CD4-positive, alpha-beta T cell (primary cell): Measurements from ENCODE around the gene PARD6G. TPM values are rescaled to one million over a fixed set of nuclear protein-coding genes. Genes with fewer than 3 reads are reported as not detected.

Source experiments
- ATAC-seq: fragments of 200-7000 bp; cut with Tn5 transposase; one replicate; pipeline ENCODE4 v1.10.0; 2022; ENCODE audit warnings: mild to moderate bottlenecking; ENCODE audit not compliant: poor library complexity
- CTCF ChIA-PET: fragments of 350-600 bp; sonication (Branson Sonifier 250); formaldehyde crosslinking; loops from one replicate; lab custom pipeline; 2021; ENCODE audit warnings: antibody characterized with exemption, inconsistent platforms; lab: Charles Lee
- POLR2A ChIA-PET: fragments of 350-600 bp; sonication (Branson Sonifier 250); formaldehyde crosslinking; loops from one replicate; lab custom pipeline; 2021; ENCODE audit warnings: antibody characterized with exemption, inconsistent platforms; lab: Charles Lee
- DNase-seq, 14 experiments: peaks; one replicate each; pipeline ENCODE4 v3.0.0-alpha.2; 2013 to 2020; ENCODE audit warnings: mixed read lengths in 2 of 14
- H3K27ac ChIP-seq, 2 donors: one replicate each; pipeline versions ENCODE4 v1.5.1 to v1.7.0; 2013; ENCODE audit warnings: low read length in 2 of 2, low read depth in 1 of 2, mild to moderate bottlenecking in 1 of 2
- H3K27me3 ChIP-seq, 2 experiments: 1 replicate in 1 of 2; 2 replicates in 1 of 2; pipeline versions ENCODE4 v1.6.1 to v1.7.0; 2013; ENCODE audit warnings: low read length in 2 of 2, control low read depth in 1 of 2, mild to moderate bottlenecking in 1 of 2, moderate library complexity in 1 of 2; ENCODE audit not compliant: insufficient read depth in 2 of 2, control insufficient read depth in 1 of 2
- H3K36me3 ChIP-seq: one replicate; pipeline ENCODE4 v1.6.1; 2013; ENCODE audit warnings: low read length, control low read depth; ENCODE audit not compliant: insufficient read depth
- H3K4me1 ChIP-seq: one replicate; pipeline ENCODE4 v1.6.1; 2013; ENCODE audit warnings: low read length, control low read depth; ENCODE audit not compliant: insufficient read depth
- H3K4me3 ChIP-seq: one replicate; pipeline ENCODE4 v1.5.1; 2013; ENCODE audit warnings: mild to moderate bottlenecking, low read length, moderate library complexity
- H3K9me3 ChIP-seq, 2 experiments: 1 replicate in 1 of 2; 2 replicates in 1 of 2; pipeline versions ENCODE4 v1.6.1 to v1.7.0; 2013; ENCODE audit warnings: low read length in 2 of 2, mild to moderate bottlenecking in 2 of 2, control low read depth in 1 of 2, moderate library complexity in 1 of 2; ENCODE audit not compliant: control insufficient read depth in 1 of 2, insufficient read depth in 1 of 2
- H3K27ac Mint-ChIP-seq: one replicate; pipeline ENCODE4 v1.8.0; 2020; ENCODE audit warnings: mixed read lengths
- H3K27me3 Mint-ChIP-seq: one replicate; pipeline ENCODE4 v1.8.0; 2021; ENCODE audit warnings: mixed read lengths
- H3K36me3 Mint-ChIP-seq: one replicate; pipeline ENCODE4 v1.8.0; 2021; ENCODE audit warnings: low read depth, mixed read lengths
- H3K4me1 Mint-ChIP-seq: one replicate; pipeline ENCODE4 v1.8.0; 2021; ENCODE audit warnings: low read depth, mixed read lengths
- H3K4me3 Mint-ChIP-seq: one replicate; pipeline ENCODE4 v1.8.0; 2020; ENCODE audit warnings: mild to moderate bottlenecking, mixed read lengths
- H3K9me3 Mint-ChIP-seq: one replicate; pipeline ENCODE4 v1.8.0; 2020; ENCODE audit warnings: mixed read lengths
- CTCF ChIP-seq: fragments of 200-600 bp; IDR thresholded peaks from one replicate; pipeline ENCODE4 v1.8.0; 2022; ENCODE audit warnings: antibody characterized with exemption, mild to moderate bottlenecking
- intact Hi-C, 2 experiments: fragments of 100-400 bp; cut with DNase I in 1 of 2; cut with micrococcal nuclease in 1 of 2; formaldehyde crosslinking; loops; one replicate each; pipeline versions ENCODE4 v1.15.1 to v1.9.0; 2023 to 2025; cut with DNase I, micrococcal nuclease
- total RNA-seq, 174 experiments: library from RNA in 2 of 174; stranded (reverse) in 2 of 174; gene quantifications; one replicate each; pipeline ENCODE4 v1.2.3 and lab custom pipeline; 2021 to 2026

The PARD6G gene
- total RNA-seq, 2 experiments from 2014 or later = 0.38 to 1.1 TPM

GRCh38 chr18:80251700-80252099 is 4.4 kb upstream of the PARD6G start:
- Mint-ChIP-seq H3K27me3 (peaks cover 38% of the 10 kb centered on the region), H3K27ac (no peak overlapping the region), H3K4me3 (no peak overlapping the region), H3K36me3 (no peaks in the 10 kb centered on the region), H3K9me3 (no peaks in the 10 kb centered on the region), H3K4me1 (no peaks in the 10 kb centered on the region)
- intact Hi-C loops = no loop called here
- Histone ChIP-seq H3K27me3 (peaks cover 2 to 8% of the 10 kb centered on the region in 2 experiments), H3K27ac (no peak overlapping the region), H3K36me3 (no peaks in the 10 kb centered on the region), H3K4me1 (peaks cover 4% of the 10 kb centered on the region), H3K4me3 (no peak overlapping the region), H3K9me3 (peaks cover 0 to 6% of the 10 kb centered on the region in 2 experiments)
- POLR2A ChIA-PET = no interaction called here
- ATAC-seq (no peak), DNase-seq (no peak)
- CTCF ChIA-PET = no interaction called here
- no peak for TF ChIP-seq CTCF

GRCh38 chr18:80250740-80251364 is 3.5 kb upstream of the PARD6G start:
- intact Hi-C loops = no loop called here
- peaks cover 11% of the 10 kb centered on the region for H3K4me1 ChIP-seq
- DNase-seq (no peak), ATAC-seq (no peak)
- H3K9me3 Mint-ChIP-seq = no peaks in the 10 kb centered on the region
- H3K4me3 Mint-ChIP-seq = no peak overlapping the region
- ChIA-PET POLR2A (no interaction called here), CTCF (no interaction called here)
- TF ChIP-seq CTCF = no peak
- H3K36me3 ChIP-seq = no peaks in the 10 kb centered on the region
- H3K4me1 Mint-ChIP-seq = no peaks in the 10 kb centered on the region
- H3K27ac ChIP-seq = no peak overlapping the region
- H3K9me3 ChIP-seq = peaks cover 0 to 6% of the 10 kb centered on the region in 2 experiments
- no peak overlapping the region for H3K27ac Mint-ChIP-seq
- H3K27me3 Mint-ChIP-seq = peaks cover 38% of the 10 kb centered on the region
- no peak overlapping the region for H3K4me3 ChIP-seq
- no peaks in the 10 kb centered on the region for H3K36me3 Mint-ChIP-seq
- peaks cover 7 to 14% of the 10 kb centered on the region in 2 experiments for H3K27me3 ChIP-seq

- H3K27ac ChIP-seq = no peak overlapping the region
- POLR2A ChIA-PET = no interaction called here
- no peak overlapping the region for H3K27ac Mint-ChIP-seq
- no peak for DNase-seq
- H3K27me3 ChIP-seq = peaks cover 16 to 28% of the 10 kb centered on the region in 2 experiments
- intact Hi-C loops = no loop called here
- CTCF ChIA-PET = no interaction called here
- peaks cover 0 to 10% of the 10 kb centered on the region in 2 experiments for H3K9me3 ChIP-seq
- no peak for TF ChIP-seq CTCF
- no peaks in the 10 kb centered on the region for H3K36me3 ChIP-seq
- H3K4me3 Mint-ChIP-seq = no peak overlapping the region
- no peaks in the 10 kb centered on the region for H3K36me3 Mint-ChIP-seq
- H3K4me1 ChIP-seq = peaks cover 13% of the 10 kb centered on the region
- H3K4me1 Mint-ChIP-seq = no peaks in the 10 kb centered on the region
- H3K9me3 Mint-ChIP-seq = no peaks in the 10 kb centered on the region
- no peak for ATAC-seq
- H3K27me3 Mint-ChIP-seq = peaks cover 42% of the 10 kb centered on the region
- no peak overlapping the region for H3K4me3 ChIP-seq
Measured at GRCh38 chr18:80249217-80250093, 2.1 kb upstream of the PARD6G start.
